Measurements from ENCODE around the gene SLC39A11.
"Not testable (repeated sequence)": the region's sequence is repeated elsewhere in the genome, so short reads cannot be mapped to it uniquely, and the experiment has no call there.

SLC39A11 gene

DNA sequence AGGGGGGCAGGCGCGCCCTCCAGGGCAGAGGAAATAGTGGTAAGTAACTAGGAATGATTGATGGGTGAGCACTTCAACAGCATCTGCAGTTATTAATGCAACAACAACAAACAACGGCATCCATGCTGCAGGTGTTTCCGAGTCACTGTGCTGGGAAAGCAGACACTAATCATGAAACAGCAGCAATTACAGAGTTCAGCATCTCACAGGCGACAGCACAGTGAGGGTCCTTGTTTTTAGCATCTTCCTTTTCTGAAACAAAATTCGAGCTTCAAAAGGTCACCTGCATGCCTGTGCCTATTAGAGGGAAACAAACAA, 191.9 kb downstream of the SLC39A11 start:
- DNase-seq = no peak

DNA sequence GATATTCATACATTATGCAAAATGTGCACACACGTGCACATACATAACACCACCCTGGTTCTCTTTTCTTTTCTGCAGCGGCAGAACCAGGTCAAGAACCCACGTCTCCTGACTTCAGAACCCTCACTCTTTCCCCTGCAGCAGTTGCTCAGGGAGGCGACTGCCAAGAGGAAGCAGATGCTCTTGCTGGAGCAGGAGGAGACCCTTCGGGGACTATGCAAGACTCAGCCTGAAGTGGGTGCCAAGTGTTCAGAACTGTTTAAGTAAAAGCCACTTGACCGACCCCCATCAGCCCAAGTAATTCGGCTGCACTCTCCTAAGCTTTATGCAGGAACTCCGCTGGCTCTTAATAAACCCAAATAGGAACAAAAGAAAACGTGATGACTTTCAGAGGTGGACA, 193.8 kb downstream of the SLC39A11 start:
- DNase-seq = no peak

DNA sequence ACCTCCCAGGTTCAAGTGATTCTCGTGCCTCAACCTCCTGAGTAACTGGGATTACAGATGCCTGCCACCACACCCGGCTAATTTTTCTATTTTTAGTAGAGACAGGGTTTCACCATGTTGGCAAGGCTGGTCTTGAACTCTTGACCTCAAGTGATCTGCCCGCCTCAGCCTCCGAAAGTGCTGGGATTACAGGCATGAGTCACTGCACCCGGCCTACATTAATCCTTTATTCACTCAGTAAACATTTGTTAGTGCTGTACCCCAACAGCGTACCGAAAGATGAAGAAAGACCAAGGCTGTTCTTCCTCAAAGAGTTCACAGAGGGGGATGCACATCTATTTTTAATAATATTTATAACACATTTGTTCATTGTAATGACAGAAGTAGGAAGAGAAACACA, 196.2 kb downstream of the SLC39A11 start:
- not testable (repeated sequence) for DNase-seq

DNA sequence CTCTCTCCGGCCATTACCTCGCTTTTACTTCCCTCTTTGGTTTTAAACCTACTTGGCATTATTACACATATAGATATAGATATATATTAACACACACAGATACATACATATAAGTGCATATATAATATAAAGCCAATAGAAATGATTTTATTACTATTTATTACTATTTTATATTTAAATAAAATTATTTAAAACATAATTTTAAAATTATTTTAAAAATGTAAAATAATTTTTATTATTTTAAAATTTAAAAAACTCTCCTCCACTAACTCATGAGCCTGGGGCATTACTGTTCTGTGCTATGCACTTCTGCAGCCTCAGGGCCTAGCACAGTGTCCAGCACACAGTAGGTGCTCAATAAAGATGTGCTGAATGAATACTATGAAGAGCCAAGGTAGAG, 200.9 kb downstream of the SLC39A11 start:
- no peak for DNase-seq

DNA sequence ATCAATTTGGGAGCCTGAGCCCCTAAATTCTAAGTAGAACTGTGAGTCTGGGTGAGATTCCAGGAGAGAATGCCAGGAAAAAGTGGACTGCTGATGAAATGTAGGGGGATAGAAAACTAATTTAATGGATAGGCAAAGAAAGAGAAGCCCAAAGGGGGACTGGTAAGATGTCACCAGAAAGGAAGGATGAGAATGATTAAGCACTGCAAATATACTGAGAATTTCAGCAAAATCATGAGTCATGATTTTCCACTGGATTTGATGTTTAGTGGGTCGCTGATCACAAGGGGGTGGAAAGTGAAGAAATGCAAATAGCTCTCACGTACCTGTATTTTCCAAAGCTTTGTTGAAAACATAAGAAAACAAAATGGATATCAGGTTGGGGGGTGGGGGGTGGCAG, 201.8 kb downstream of the SLC39A11 start:
- DNase-seq = no peak

DNA sequence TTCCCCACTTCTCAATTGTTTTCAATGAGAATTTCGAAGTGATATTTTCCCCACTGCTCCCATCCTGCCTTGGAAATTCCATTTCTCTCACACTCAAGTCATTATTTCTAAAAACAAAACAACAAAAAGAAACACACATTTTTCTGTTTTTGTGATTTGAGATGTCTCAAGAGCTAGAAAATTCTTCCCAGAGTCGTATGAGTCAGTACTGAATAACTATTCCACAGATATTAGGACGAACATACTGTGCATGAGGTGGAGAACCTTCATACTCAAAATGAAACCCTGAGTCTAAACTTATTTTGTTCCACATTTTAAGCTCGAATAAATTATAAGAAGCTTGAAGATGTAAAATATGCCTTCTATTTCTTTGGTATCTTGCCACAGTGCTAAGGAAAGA, 204.6 kb downstream of the SLC39A11 start:
- DNase-seq = no peak

DNA sequence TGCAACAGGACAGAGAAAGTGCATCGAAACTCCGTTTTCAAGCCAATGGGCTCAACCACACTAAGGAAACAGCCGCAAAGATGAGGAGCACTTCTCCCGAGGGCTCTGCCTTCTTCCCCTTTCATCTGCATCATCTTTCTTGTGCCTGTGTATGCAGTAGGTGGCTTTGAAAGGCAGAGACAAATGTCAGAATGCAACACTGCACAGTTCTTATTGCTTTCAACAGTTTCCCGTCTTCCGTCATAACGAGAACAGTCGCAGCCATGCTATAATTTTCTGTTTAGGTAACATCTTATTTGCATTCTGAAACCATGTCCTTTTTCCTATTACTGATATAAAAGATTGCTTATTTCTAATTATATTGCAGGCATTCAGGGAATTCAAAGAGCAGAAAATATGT, 205.2 kb downstream of the SLC39A11 start:
- no peak for DNase-seq

DNA sequence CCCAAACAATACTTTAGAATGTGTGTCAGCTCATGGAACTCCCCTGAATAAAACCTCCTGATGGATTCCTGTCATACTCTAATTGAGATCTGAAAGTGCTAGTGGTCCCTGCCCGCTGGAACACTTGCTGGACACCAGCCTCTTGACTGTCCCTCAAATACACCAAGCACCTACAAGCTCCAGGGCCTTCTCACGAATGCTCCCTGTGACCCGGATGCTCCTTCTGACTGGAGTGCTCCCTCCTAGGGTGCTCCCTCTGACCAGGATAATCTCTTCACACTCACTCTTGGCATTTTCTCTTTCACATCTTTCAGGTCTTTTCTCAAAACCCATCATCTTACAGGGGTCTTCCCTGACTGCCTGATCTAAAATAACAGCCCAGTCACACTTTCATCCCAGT, 205.9 kb downstream of the SLC39A11 start:
- no peak for DNase-seq

DNA sequence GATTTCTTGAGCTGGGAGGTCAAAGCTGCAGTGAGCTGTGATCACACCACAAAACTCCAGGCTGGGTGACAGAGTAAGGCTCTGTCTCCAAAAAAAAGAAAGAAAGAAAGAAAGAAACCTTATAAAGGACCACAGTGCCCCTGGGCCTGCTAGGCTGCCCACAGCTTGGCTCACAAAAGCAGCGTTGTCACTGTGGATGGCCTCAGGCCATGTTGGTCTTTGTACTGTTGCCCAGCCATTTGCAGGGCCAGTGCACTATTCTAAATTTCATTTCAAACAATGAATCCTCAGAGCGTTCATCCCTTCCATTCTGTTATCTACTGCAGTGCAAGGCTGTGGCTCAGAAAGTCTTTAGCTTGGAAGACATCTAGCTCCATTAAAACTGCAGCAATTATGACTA, 208.4 kb downstream of the SLC39A11 start:
- no peak for DNase-seq

DNA sequence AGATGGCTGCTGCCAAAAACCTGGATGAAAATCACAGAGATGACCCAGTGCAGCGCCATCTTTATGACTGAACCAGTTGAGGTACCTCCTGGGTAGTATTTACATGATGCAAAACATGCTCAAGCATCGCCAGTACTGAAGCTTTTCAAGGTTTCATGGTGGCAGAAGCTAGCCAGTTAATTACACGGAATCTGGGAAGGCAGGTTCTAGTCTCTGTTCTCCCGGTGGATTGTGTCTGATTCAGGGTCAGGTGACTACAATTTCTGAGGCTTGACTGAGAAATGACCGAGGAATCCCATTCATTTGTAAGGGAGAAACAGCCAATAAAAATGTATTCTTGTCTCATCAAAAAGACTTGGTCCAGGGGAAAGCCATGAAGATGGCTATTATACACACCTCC, 209.1 kb downstream of the SLC39A11 start:
- DNase-seq = no peak

DNA sequence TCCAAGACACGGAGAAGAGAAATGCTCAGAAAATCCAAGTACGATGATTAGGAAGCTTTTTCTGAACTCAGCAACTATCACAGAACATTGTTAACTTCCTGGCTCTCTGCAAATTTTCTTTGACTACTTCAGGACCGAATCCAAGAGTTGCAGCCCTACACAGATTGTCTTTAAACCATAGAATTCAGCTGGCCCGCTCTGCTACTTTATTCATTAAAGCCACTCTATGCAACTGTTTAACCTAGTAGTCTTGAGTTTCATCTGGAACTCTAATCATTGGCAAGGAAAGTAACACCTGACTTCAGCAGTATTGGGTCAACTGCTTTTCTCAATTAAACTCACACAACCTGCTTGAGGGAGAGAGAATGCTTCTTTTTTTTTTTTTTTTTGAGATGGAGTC, 210.1 kb downstream of the SLC39A11 start:
- no peak for DNase-seq

DNA sequence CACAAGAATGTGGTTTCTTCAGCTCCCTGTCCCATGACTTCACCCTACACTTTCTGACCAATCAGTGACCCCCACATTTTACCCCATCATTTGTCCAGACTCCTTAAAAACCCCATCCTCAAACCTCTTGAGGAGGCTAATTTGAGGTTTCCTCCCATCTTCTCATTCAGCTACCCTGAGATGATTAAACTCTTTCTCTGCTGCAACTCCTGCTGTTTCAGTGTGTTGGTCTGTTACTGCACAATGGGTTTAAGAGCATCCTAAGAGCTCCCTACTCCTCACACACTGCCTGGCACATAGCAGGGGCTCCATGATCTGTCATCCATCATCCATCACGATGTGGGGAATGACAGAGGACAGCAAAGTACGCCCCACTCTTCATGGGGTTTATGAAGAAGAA, 212.6 kb downstream of the SLC39A11 start:
- DNase-seq = no peak

DNA sequence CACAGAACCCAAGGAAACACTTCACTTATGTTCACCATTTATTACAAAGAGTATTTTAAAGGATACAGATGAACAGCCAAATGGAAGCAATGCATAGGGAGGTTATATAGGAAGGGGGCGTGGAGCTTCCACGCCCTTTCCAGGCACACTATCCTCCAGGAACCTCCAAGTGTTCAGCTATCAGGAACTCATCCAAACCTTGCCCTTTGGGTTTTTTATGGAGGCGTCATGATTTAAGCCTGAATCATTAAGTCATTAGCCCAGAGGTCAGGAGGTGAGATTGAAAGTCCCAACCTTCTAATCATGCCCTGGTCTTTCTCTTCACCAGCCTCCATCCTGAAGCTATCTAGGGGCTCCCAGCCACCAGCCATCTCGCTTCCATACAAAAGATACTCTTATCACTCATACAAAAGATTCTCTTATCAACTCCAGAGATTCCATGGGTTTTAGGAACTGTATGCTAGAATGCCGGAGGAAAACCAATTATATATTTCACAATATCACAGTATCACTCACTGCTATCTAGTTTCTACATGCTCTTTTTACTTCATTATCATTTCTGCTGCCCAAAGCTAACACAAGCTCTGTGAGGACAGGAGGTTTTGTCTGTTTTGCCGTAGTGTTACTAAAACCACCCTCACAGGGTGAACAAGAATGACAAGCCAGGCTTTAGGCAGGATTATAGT, 213.4 kb downstream of the SLC39A11 start:
- no peak for DNase-seq

DNA sequence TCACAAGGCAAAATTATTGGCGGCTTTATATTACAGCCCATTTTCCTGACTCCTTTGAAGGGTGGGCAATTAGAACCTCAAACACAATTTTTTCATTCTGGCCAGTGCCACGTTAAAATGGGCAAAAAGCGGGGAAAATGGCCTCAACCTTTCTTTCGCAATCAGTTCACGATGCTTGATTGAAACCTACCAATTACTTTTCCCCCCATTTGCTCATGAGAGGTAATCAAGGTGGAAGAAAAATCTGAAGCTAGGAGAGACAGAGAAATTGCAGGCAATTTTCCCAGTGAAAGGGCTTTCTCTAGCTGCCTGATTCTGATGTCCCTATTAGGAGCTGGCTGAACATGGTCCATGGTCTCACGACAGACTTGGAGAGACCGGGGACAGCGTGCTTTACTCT, 215.1 kb downstream of the SLC39A11 start:
- DNase-seq = no peak

DNA sequence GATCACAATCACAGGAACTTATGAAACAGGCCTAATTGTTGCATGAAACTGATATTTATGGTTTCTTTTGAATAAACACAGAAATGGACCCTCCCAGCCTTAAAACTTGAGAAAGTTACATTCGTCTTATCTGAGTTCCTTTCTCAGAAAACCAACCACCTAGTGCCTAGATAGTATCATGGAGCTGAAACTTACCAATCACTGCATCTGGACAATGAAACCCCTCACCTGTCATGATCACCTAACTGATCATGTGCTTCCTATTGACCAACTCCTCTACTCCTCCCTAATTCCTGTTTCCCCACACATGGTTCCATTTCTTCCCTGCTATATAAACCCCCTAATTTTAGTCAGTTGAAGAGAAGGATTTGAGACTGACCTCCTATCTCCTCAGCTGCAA, 216.1 kb downstream of the SLC39A11 start:
- DNase-seq = no peak

DNA sequence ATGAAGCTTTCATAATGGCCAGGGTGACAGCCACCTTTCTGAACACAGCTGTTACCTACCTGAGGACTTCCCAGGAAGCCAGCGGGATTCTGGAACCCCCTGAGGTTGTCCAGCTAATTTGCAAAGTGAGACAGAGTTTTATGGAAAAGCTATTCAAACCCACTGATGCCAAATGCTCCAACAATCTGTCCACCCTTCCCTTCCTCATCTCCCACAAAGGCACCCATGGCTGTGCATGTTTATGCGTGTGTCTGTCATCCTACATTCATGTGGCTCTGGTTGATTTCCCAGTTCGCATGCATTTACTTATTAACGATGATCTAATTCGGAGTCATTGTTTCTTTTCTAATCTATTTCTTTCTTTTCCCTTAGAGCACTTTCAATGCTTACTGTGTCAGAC, 217.1 kb downstream of the SLC39A11 start:
- no peak for DNase-seq

DNA sequence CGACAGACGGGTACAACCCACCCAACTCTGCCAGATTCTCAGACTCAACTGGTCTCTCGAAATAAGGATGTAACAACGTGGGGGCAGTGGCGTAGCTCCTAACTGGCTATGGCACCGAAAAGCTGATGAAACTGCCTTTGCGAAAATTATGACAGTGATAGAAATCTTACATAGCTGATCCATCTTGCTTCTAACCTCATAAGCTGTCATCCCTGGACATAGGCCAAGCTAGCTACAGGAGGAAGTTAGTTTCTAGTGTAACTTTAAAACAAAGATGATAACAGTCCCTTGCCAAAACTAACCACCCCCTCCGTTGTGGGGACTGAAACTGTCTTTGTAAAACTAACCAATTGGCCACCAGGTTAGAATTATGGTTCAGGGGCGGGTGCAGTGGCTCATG, 220.1 kb downstream of the SLC39A11 start:
- DNase-seq = no peak

DNA sequence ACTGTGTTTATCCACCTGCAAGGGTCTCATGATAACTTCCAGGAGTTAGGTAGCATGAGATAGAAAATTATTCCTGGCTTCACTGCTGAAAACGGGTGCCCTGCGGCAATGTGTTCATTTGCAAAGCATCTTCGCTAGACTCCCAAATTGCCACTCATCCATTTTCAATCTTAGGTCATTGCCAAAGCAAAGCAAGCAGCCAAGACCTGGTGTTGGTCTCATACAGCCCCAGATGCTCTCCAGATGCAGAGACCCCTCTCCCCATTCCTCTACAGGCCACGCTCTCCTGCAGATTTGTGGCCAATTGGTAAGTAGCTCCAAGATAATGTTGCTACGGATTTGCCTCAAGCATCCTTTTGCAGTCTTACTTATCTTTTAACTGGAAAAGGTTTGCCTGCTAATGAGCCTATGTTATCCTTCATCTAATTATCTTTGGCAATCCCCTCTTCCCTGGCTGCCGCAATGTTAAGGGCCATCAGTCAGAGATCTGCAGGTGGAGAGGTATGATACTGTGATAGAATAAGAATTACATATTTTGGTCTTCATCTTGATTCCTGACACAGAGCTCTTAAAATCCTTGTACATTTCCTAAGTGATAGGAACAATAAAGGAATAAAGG, 222.0 kb downstream of the SLC39A11 start:
- DNase-seq = no peak

DNA sequence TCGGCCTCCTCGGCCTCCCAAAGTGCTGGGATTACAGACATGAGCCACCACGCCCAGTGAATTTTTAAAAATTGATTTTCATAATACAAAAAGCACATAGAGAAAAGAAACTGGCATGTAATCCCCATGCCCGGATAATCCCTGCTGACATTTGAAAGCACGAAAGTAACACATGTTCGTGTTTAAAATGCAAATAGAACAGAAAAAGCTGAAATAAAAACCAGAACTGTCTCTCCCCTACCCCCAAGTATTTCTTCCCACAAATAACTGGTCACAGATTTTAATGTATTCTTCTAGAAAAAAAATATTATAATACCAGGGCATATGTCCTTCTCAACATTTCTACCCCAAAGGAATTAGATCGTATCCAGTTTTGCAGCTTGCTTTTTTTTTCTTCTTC, 222.9 kb downstream of the SLC39A11 start:
- no peak for DNase-seq

DNA sequence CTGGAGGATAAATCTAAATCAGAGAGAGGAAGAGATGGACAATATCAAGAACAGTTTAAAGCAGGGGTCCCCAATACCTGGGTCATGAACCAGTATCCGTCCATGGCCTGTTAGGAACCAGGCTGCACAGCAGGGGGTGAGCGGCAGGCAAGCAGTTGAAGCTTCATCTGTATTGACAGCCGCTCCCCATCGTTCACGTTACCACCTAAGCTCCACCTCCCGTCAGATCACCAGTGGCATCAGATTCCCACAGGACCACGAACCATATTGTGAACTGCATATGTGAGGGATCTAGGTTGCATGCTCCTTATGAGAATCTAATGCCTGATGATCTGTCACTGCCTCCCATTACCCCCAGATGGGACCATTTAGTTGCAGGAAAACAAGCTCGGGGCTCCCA, 226.5 kb downstream of the SLC39A11 start:
- DNase-seq = no peak

DNA sequence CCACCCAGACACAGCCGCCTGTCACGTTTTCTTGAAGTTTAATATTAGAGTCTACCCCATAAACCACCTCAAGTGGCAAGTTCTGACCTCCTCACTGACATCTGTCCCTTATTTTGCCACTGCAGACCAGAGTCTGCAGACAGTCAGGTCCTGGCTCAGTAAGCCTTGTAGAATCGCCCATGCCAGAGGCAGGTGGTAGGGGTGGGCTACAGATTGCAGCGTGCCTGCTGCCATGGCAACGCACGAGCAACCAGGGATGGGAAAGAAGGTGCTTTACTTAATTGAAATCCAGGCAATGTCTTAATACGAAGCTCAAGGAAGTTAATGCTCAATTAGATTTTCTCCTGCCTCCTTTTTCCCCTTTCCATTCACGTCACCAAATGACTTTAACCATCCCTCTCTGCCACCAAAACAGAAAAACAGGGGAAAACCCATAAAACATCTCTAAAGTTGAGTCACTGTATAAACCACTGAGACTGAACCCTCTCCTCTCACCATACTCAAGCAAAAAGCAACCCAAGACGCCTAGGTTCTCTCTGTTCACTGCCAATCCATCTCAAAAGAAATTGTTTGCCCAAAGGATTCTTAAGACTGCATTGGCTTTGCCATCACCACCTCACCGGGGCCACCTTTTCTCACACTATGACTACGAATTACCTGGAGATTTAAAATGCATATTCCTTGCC, 228.8 kb downstream of the SLC39A11 start:
- no peak for DNase-seq

DNA sequence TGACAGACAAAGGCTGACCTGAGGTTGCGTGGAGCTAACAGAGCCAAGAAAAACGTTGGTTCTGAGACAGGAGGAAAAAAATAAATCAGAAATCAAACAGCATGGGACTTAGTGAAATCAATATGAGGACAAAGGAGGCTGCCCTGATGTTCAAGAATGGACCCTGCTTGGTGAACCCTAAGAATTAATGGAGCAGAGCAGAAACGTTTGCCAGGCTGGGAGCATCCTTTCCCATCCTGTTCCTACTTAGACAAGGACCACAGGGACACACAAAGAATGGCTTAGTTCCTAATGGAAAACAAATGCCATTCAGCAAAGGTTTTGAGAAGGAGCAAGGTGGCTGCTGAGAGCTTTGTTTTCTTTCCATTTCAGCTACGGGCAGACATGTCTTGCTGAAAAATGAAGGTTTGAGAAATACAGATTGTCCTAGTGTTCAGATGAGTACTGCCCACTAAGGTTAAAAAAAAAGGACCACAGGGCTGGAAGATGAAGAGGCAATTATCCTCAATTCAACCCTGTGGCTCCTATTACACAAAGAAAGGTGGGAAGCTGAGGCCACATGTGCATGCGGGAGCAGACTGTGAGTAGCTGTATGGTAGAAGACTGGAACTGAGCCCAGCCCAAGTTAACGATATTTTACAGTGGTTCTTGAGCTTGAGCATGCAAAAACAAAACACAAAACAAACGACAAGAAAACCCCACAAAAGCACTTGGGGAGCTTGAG, 230.1 kb downstream of the SLC39A11 start:
- peak; percentile 24 for DNase-seq

DNA sequence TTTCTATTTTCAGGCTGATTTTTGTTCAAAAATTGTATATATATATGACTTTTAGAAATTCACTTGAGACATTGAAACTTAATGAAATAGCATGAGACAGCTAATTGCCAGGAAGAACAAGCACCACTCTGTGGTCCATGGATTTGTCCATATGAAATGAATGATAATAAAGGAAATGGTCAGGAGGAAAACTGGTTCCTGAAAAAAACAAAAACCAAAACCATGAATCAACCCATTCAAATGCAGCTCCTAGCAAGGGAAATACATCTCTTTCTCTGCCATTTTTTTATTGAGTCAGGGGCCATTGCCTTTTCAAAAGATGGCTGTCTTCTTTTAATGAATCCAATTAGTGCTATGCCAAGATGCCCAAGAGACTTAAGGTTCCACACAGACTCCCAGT, 230.7 kb downstream of the SLC39A11 start:
- DNase-seq = no peak

DNA sequence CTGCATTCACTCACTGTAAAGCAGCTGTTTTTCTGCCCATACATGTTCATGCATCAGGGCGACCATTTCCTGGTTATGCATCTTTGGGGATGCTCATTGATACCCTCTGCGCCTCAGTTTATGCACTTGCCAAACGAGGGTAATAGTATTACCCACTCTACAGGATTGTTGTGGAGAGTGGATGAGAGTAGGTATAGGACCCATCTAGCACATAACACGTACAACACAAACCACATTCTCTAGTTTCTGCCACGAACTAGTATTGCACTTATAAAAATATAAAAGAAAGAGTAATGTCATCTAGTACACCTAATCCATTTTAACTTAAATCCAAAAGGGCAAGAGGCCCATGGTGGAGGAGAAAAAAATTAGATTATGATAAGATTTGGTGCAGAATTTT, 231.7 kb downstream of the SLC39A11 start:
- DNase-seq = no peak

Measured in NCI-H2171 (cell line).